HG03159 (cell line): Measurements from ENCODE around the gene FMO5.
"Not testable (repeated sequence)": the region's sequence is repeated elsewhere in the genome, so short reads cannot be mapped to it uniquely, and the experiment has no call there.

Experiments
- ATAC-seq: cut with Tn5 transposase; IDR thresholded peaks from one replicate; pipeline ENCODE4 v1.9.1; 2021; ENCODE audit warnings: mild to moderate bottlenecking, moderate library complexity; ENCODE audit not compliant: unreplicated experiment

The FMO5 gene

DNA sequence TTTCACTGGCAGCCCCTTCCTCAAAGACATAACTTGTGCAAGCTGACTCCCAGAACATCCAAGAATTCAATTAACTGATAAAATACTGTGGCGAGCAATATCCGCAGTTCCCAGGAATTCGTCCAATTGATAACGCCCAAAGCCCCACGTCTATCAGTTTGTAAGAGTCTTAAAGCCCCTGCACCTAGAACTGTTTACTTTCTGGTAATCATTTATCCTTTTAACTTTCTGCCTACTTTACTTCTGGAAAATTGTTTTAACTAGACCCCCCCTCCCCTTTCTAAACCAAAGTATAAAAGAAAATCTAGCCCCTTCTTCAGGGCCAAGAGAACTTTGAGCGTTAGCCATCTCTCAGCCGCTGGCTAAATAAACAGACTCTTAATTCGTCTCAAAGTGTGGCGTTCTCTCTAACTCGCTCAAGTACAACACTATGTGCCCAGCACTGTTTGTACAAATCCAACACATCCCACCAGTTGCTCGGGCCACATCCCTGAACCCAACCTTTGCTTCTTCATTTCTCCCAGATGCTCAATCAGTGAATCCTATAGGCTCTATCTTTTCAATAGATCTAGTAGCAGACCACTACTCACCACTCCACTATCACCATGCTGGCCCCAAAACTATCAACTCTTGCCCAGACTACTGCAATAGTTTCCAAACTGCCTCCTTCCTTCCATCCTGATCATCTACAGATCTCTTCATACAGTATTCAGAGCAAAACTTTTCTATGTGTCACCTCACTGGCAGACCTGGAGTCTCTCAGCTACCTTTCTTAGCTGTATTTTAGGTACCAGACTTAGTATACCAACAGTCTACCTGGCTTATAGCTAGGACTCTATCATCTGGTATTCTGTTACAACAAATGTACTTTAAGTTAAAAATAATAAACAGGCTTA, 14.0 kb upstream of the FMO5 start:
- no peak for ATAC-seq

DNA sequence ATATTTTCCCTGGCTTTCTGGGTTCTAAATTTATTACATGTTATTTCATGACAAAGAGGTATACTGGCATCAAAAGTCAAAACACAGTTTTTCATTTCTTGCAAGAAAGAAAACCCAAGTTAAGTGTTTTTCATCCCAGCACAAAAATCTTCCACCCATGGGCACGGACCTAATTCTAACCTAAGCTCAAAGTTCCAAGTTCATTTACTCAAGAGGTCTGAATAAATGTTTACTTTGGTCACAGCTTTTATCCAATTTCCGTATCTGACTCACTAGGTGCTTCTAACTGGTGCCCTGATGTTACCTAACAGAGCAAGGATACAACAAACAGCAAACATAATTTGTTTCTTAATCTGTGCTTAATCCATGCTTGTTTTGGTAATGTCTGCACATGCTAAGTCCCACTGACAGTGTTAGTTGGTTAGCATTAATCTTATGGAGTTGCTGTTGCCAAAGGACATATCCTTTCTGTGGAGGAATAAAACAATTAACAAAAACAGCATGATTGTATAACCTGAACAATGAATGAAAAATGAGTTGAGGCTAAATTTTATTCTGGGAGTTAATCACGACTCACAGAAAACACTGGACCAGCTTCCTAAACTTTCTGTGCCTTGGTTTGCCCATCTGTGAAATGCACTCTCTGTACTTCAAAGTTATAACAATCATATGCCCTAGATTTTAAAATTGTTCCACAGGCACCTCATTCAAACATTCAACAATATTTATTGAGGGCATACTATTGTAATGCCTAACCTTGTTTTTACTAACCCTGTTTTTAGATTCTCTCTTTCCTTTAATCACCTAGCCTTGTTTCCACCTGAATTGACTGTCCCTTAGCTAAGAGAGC, 13.1 kb upstream of the FMO5 start:
- no peak for ATAC-seq

DNA sequence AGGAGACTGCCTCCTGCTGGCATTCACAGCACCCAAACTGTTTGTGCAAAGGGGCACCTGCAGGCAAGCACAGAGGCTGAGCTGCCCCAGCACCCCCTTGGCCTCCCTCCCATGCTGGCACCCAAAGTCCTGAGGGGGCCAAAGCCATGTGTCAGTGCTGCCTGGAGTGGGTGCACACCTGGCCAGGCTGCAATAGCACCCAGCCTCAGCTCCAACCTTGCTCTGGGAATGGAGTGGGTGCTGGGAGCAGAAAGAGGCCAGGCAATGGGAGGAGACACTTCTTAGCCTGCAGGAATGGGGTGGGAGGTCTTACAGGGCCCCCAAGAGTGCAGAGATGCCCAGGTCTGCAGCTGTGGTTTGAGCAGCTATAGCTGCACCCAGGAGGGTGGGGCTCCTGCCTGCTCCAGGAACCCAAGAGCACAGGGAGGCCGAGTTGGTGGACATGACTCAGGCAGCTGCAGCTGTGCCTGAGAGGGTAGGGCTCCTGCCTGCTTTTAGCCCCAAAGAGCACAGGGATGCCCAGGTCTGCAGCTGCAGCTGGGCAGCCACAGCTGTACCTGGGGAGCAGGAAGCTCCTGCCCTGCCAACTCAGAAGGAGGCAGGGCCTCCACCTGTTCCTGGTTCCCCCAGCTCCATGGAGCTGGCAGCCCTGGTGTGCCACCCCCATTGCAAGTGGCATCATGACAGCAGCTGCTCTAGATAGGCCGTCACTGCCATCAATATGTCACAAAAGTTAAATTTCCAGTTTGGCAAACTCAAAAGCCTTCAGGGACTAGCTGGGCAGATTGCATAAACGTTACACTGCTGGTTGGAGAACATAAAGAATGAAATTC, 12.0 kb upstream of the FMO5 start:
- no peak for ATAC-seq

DNA sequence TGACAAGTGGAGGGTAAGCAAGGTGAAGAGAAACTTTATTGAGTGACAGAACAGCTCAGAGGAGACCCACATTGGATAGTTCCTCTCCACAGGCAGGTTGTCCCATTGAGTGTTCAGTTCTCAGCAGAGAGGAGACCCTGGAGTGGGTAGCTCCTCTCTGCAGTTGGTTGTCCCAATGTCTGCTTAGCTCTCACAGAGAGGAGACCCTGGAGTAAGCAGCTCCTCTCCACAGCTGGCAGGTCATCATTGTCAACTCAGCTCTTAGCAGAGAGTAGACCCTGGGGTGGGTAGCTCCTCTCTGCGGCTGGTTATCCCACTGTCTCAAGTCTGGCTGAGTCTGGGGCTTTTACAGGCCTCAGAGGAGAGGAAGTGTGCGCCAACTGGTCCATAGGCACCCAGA, 11.3 kb upstream of the FMO5 start:
- no peak for ATAC-seq

DNA sequence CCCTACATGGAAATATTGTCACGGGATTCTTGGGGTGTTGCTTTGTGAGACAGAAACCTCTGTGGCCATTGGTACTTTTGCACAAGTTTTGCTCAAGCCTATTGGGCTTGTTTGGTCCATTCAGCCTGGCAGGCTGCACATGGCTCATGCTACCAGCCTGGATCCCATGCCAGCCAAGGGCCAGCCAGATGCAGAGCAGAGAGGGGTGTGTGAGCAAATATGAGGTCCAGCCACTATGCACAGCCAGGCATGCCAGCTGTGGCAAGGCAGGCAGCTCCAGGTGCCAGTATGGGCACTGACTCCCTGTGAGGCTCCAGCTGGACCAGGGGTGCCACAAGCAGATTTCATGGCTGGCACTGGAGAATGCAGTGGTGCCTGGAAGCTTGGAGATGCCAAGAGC, 10.7 kb upstream of the FMO5 start:
- no peak for ATAC-seq

DNA sequence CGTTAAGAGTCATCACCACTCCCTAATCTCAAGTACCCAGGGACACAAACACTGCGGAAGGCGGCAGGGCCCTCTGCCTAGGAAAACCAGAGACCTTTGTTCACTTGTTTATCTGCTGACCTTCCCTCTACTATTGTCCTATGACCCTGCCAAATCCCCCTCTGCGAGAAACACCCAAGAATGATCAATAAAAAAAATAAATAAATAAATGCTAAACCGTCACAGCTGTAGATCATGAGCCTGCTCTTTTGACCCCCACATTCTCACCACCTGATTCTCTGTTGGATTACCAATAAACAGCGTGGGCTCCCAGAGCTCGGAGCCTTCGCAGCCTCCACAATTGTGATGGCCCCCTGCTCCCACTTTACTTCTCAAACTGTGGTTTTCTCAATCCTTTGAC, 8.8 kb upstream of the FMO5 start:
- not testable (repeated sequence) for ATAC-seq

DNA sequence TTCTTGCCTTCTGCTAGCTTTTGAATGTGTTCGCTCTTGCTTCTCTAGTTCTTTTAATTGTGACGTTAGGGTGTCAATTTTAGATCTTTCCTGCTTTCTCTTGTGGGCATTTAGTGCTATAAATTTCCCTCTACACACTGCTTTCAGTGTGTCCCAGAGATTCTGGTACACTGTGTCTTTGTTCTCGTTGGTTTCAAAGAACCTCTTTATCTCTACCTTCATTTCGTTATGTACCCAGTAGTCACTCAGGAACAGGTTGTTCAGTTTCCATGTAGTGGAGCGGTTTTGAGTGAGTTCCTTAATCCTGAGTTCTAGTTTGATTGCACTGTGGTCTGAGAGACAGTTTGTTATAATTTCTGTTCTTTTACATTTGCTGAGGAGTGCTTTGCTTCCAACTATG, 5.9 kb upstream of the FMO5 start:
- not testable (repeated sequence) for ATAC-seq

DNA sequence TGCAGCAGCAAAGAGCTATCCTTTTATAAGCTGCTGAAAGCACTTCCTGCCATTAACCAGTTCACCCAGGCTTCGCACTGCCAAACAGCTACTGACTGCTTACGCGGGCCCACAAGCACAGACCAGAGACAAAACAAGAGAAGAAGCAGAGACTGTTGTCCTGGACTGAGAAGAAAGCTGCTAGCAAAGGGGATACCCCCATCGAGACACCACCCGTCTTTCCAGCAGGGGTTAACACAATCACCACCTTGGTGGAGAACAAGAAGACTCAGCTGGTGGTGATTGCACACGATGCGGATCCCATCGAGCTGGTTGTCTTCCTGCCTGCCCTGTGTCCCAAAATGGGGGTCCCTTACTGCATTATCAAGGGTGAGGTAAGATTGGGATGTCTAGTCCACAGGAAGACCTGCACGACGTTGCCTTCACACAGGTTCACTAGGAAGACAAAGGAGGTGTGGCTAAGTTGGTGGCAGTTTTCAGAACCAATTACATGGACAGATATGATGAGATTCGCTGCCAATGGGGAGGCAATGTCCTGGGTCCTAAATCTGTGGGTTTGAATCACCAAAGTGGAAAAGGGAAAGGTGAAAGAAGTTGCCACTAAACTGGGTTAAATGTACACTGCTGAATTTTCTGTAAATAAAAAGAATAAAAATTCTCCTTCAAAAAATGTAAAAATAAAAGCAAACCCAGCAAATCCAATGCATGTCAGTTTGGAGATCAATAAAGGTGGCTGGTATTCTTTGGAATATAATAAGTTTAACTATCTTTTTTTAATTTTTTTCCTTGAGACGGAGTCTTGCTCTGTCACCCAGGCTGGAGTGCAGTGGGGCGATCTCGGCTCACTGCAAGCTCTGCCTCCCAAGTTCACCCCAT, 1.2 kb downstream of the FMO5 start:
- ATAC-seq, result no peak

DNA sequence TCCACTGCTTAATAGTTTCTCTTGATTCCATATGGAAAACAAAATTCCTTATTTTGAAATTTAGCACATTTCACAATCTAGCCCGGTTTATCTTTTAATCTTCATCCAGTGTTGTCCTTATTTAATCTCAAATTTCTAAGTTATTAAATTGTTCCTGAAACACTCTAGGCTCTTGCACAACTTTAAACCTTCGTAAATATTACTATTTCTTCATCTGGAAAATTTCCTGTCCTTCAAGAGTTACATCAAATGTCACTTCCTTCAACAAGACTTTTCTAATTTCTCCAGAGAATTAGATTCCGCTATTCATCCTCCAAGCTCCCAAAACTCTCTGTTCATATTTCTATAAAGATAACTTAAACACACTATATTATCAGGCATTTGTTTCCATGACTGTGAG, 6.5 kb downstream of the FMO5 start:
- ATAC-seq, result no peak

DNA sequence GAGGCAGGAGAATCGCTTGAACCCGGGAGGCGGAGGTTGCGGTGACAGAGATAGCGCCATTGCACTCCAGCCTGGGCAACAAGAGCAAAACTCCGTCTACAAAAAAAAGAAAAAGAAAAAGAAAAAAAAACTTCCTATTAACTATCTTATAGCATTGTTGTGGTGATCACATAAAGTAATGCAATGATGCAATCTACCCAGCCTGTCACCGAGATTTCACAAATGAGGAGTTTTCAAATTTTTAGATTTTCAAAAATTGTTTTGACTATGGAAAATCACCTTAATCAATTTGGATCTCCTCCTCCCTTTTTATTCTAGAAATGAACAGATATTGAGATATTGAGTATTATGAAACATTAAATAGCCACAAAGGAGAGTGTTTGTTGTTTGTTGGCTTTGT, 8.0 kb downstream of the FMO5 start:
- no peak for ATAC-seq

DNA sequence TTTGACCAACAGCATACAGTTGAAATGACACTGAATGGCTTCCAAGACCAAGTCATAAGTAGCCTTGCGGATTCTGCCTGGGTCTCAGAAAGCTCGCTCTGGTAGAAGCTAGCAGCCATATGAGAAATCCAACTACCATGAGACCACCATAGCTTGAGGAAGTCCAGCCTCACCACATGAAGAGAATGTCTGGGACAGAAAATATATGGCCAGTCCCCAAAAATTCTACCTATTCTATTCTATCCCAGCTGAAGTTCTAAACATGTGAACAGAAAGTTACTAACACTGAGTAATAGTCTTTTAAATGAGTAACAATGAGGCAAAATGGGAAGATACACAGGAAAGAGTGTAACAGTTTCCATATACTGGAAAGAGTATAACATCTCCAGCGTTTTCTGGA, 9.0 kb downstream of the FMO5 start:
- no peak for ATAC-seq

DNA sequence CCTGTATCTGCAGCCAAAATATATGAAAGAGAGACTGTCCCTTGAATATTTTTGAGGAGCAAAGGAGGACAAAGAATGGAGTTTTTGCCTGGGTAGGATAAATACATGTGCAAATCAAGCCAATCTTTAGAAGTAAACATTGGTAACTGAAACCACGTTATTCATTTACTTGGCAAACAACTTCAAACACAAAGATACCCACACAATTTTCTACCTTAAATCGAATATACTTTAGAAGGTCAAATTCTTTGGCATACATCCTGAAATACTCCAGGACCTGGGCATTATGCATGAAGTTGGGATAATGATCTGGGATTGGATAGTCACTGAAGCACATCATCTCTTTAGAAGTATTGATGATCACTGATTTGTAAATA, 9.6 kb downstream of the FMO5 start:
- ATAC-seq, result no peak

DNA sequence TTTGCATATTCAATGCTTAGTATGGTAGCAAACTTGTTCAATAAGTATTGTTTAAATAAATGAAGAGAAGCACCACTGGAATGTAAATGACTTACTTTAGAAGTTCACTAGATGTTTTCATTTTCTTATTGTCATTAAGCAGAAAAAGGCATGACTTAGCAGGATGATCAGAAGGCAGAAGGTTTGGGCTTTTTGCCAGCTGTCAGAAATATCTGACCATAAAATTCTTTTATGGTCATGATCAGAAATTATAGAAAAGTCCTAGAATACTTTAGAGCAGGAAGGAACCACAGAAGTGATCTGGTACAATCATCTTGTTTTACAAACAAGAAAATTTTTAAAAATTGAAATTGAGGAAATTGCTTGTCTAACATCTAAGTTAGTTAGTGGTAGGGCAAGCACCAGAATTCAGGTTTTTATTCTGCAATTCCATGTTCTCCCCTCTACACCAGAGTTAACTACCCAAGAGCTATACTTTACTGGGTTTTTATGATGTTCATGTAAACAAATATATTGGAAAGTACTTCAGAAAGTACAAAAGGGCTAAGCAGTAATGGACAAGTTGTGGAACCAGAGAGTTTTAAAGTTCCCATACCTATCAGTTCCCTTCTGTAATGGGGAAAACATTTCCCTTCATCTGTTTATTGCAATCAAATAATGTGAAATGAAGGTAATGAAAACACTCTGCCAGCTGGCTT, 10.1 kb downstream of the FMO5 start:
- ATAC-seq, result no peak

DNA sequence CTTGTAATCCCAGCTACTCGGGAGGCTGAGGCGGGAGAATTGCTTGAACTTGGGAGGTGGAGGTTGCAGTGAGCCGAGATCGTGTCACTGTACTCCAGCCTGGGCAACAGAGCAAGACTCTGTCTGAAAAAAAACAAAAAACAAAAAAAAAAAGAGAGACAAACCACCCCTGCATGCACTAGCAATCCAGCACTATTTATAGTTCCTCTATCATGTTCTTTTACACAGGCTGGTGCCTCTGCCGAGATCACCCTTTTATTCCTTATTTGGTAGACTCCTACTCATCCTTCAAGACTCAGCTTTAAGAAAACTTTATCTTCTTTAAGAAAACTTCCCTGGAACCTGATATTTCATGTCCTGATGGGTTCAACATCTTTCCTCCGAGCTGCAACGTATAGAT, 10.8 kb downstream of the FMO5 start:
- ATAC-seq, result no peak

DNA sequence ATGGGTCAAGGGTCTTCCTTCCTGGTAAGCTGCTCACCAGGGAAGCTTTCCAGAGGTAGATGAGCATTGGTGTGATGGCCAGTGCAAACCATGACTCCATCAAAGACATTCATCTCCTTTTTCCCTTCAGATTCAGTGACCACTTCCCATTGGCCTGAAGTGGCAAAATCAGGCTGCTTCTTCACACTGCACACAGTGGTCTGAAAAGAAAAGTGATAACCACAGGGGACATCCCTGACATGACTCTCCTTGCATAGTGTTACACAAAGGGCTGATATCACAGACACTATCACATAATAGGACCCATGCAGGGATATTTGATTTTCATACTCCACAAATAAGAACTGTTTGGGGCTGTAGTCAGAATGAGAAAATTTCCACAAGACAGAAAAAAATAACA, 11.9 kb downstream of the FMO5 start:
- no peak for ATAC-seq

DNA sequence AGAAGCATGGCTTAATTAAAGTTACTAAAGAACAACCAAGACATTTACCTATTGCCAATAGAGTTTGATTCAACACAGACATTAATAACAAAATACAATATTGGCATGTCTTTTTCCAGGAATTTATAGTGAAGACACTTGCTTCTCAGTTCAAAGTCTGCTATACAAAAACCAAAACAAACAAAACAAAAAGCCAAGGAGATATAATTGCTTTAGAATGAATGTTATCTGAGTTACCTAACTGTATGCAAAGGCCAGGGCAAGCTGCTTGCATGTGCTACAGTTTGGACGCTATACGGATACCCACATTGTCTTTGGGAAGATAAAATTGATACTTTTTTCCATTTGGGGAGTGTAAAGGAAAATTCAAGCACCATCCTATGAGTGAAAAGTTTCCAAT, 13.6 kb downstream of the FMO5 start:
- ATAC-seq, result no peak

DNA sequence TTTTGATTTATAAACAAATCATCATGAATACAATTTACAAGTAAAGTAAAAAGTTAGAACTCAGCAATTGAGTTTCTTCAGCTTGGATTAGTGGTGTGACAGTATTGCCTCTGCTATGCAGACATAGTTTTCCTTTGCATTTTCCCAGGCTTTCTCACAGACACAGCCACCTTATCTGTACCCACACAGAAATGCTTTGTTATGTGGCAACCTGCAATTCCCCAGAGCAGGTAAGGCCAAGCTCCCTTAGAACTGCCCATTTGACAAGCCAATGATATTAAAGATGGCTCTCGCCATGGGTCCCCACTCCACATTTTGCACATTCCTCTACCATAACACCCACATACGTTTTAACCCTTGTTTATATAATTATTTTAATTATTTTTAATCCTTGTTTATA, 14.2 kb downstream of the FMO5 start:
- ATAC-seq, result no peak

DNA sequence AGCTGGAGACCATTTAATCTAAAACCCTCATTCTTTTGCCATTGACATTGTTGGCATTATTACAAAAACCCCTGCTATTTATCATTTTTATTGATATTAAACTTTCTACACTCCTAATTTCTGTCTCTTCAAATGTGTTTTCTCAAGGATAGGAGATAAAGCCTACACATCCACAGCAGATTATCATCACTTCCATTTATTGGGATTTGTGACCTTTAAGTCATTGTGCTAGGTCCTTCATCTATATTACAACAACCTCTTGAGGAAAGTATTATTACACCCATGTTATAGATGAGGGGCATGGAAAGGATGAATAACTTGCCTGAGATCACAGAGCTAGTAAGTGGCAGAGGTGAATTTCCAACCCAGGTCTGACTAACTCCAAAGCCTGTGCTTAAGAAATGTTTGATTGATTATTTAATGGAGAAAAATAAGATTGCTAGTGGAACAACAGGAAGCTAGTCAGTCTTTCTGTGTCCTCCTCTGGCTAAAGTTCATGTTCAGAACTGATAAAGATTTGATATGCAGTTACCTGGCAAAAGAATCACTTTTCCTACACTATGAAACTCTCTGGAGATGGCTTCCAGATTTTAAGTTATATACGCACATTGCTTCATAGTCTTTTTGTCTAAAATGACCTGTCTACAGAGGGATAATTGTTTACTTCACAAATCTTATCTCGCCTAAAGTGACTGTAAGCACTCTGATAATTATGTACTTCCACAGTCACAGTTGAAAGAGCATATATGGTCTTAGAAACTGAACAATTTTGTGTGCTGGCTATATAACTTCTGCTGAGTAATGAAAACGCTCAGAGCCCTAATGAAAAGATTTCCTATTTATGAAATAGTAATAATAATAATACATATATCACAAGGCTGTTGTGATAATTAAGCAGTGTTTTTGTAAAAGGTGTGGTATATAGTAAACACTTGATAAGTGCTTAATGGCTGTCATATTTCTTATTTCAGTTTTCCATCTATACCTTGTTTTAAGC, 15.0 kb downstream of the FMO5 start:
- no peak for ATAC-seq

DNA sequence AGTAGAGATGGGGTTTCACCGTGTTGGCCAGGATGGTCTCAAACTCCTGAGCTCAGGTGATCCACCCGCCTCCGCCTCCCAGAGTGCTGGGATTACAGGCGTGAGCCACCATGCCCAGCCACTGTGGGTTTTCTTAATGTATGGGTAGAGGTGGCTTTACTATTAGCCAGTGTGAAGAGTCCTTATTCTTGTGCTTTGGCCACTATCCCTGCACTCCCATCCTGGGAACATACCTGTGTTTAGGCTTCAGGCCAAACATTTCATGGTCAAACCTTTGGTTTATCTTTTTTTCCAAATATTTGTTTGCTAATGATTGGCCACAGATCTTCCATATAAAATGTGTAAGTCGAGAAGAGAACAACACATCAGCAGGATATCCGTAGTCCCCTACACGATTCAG, 16.5 kb downstream of the FMO5 start:
- no peak for ATAC-seq
